NCI-H446 (cell line): Measurements from ENCODE around the gene RRH.
"Not testable (repeated sequence)": the region's sequence is repeated elsewhere in the genome, so short reads cannot be mapped to it uniquely, and the experiment has no call there.

Source experiments
- DNase-seq, 2 experiments: peaks; one replicate each; lab custom pipeline; 2025; lab: John Stamatoyannopoulos, UW

Gene RRH

DNA sequence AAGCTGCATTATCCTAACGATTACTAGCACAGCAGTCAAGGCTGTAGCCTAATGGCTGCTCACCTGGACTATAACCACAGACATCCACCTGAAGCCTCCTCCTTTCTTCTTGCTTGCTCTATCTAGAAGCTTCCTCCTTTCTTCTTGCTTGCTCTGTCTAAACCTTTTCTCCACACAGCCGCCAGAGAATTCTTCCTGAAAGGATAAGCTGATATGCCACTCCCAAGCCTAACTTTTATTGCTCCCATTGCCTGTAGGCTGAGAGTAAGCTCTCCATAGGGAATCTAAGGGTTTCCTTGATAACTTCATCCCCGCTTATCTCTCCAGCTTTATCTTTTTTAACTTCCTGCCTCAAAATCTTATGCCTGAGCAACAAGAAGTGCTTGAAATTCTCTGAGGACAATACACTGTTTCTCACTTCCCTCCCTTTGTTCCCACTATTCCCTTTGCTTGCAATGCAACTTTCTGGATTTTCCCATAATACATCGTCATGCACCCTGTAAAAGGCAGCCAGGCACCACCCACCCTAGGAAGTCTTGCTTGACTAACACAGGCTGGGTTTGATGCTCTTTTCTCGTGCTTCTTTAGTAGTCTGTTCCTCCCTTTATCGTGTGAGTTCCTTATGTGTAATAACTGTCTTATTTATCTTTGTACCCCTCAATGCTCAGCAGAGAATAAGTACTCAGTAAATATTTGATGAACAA is 18.8 kb downstream of the RRH start:
- DNase-seq, result no peak

DNA sequence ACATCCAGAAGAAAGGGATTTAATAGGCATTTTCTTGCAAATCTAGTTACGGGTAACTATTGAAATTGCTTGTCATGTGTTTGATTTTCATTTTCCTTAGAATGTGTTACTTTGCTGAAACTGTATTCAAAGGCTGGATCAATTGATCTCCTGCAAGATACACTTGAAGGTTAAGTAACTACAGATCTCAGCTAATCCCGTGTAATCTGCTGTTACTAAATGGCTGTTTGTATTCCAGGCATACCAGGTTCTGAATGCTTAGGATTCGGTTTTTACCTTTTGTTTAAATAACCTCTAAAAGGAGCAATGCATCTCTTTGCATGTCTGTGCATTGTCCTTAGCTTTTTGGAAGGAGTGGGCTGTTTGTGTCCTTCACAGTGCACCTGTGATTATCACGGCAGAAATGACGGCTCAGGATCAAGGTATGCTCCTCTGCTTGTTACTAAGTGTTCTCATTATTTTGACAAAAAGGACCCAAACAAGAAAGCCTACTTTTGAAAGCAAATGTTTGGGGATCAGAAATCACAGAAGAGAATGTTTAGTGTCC is 20.2 kb downstream of the RRH start, which contains the start of gene LRIT3:
Gene LRIT3 (plus strand): TSS at position 212 of the 547 bp plus-strand sequence. CDS start 95 bp downstream, at position 307.
- DNase-seq, result no peak

DNA sequence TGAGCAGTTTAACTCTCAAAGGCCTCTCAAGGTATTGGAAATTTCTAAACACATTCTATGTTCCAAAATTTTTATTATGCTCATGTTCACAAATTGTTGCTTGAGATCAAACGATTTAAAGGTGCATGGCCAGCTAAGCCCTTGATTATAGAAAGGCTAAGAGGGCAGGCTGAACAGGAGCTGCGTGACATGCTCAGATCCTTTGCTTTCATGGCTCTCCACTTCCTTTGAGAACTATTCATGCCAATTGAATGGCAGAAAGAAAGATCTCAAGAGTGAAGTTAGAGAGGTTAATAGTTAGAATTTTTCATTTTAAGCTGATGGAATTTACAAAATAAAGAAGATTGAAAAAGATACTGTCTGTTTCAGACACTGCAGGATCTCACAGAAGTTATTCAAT is 20.7 kb downstream of the RRH start:
- no peak for DNase-seq

DNA sequence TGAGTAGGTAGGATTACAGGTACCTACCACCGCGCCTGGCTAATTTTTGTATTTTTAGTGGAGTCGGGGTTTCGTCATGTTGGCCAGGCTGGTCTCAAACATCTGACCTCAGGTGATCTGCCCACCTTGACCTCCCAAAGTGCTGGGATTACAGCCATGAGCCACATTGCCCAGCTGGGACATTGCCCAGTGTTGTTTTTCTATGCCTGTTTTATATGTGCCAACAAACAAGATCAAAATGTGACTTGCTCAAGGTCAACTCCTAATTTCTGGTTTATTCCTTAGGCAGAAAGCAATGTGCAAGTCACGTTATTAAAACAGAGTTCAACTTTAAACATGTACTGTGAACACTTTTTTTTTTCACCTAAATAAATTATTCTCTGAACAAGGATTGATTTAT is 22.8 kb downstream of the RRH start:
- no peak for DNase-seq

DNA sequence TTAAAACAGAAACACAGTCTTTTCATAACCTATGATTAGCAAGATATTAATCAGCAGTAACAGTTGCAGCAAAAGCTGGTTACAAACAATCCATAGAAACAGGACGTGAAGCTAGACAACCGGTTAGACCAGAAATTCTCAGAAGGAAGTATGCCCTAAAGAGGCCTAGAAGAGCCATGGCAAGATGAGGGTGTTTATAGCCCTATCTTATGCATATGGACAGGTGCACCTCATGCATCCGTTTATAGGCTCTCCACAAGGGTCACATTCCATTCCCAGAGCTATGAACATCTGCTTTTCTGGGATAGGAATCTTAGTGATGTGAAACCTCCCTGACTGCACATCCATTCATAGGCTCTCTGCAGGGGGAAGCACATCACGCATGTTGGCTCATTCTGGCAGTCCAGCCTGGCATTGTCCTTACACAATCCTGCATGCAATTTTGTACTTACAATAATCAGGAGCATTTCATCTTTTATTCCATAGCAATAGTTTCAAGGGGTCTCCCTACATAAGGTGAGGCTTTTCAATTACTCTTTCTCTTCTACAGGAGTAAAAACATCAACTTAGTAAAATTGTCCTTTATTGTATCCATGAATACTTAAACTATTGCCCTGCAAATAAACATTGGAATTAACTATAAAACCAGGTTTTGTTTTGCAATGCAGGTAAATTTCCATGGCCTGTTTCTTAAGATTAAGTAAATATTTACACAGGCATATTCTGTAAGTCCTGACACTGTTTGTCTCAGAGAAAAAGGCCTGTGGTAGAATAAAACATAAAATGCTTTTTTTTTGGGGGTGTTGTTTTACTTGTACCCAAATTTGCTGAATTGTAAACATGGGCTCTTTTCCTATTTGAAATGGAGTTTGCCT is 31.9 kb downstream of the RRH start:
- not testable (repeated sequence) for DNase-seq

DNA sequence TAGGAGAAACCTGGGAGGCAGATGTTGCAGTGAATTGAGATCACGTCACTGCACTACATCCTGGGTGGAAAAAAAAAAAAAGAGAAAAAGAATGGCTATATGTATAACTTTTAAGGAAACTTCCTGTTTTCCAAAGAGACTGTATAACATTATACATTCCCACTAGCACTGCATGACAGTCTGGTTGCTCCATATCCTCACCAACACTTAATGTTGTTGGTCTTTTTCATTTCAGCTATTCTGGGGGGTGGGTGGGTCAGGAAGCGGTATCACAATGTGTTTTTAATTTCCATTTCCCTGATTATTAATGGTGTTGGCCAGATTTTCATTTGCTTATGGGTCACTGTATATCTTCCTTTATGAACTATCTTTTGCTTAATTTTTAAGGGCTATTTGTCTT is 33.5 kb downstream of the RRH start:
- DNase-seq, result no peak

DNA sequence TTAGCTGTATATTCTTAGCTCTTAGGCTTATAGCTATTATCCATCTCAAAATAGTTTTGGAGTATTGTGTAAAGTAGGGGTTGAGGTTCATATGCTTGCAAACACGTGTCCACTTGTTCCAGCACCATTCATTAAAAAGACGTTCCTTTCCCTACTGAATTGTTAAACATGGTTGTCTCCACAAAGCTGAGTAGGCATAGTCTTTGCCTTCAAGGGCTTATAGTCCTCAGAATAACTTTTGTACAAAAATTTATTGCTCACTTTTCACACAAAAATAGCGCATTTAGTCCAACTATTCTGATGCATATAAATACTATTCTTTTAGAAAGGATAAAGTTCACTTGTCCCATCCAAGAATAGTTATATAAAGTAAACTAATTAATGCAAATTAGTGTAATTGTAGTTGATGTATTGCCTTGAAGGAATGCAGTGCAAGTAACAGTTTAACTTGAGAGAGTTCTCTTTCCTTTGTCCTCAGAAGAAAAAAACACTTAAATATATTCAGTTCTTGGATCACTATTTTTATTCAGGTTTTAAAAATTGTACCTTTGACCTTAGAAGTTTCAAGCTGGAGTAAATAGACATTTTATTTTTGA is 34.2 kb downstream of the RRH start:
- DNase-seq, result no peak

DNA sequence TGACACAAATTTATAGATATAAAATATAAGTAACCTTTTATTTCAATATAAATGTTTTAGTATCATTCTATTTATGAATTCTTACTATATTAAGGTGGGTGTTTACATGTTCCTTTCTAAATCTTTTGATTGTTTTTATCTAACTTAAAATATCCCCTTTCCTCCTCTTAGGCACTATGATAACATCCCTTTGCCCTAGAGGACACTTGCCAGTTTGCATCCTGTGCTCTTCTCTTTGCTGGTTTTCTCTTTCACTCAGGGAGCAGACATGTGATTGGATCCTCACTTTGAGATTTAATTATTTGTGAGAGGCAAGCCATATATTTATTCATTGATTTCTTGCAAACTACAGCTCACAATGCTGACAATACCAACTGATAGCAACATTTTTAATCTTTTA is 36.4 kb downstream of the RRH start:
- no peak for DNase-seq

DNA sequence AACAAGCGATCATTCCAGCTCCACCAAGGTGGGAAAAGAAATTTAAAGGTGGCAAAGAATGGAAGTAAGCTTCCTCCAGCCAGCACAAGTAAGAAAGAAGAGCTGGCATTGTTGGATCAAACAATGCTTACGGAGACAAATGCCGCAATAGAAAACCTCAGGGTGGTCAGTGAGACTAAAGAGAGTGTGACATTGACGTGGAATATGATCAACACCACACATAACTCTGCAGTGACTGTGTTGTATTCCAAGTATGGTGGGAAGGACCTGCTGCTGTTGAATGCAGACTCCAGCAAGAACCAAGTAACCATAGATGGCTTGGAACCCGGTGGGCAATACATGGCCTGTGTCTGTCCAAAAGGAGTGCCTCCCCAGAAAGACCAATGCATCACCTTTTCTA is 42.3 kb downstream of the RRH start:
- DNase-seq, result no peak

DNA sequence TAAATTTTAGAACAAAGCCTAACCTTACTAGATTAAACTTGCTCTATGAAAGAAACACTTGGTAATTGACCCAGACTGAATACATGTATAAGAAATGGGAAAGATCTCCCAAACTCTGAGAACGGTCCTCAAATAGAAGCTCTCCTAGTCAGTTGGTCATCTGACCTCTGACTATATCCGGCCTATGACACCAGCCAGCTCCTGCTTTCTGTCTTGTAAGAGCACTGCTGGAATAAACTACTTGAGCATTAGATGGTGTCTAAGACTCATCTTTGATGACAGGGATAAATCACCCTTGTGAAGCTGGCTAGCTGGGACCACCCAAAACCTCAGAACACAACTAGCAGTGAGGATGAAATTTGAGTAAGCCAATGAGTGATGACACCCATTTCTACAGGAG is 44.3 kb downstream of the RRH start:
- no peak for DNase-seq

DNA sequence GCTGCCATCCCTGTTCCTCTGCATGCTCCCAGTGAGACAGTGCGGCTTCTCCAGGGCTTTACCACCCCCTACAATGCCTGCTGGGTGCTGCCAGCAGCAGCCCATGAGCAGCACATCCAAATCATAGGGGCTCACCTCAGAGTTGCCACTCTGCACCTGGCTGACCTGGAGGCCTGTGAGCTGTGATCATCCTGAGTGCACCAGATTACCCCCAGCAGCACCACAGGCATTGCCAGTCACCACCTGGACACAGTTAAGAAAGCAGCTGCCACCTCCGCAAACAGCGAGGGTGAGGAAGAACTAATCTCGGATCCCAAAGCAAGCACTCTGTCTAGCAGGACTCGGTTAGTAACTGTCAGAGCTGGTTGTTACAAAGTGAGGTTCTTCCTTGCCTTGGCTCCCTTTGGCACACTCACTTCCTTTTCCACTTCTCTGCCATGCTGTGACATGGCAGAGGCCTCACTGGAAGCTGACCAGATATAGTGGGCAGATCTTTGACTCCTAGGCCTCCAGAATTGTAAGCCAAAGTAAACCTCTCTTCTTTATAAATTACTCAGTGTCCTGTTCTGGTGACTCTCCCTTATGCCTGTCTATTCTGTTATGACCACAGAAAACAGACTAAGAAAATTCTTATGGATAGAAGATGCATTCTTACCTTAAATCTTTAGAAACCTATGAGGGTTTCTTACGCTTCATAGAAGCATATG is 45.3 kb downstream of the RRH start:
- no peak for DNase-seq

DNA sequence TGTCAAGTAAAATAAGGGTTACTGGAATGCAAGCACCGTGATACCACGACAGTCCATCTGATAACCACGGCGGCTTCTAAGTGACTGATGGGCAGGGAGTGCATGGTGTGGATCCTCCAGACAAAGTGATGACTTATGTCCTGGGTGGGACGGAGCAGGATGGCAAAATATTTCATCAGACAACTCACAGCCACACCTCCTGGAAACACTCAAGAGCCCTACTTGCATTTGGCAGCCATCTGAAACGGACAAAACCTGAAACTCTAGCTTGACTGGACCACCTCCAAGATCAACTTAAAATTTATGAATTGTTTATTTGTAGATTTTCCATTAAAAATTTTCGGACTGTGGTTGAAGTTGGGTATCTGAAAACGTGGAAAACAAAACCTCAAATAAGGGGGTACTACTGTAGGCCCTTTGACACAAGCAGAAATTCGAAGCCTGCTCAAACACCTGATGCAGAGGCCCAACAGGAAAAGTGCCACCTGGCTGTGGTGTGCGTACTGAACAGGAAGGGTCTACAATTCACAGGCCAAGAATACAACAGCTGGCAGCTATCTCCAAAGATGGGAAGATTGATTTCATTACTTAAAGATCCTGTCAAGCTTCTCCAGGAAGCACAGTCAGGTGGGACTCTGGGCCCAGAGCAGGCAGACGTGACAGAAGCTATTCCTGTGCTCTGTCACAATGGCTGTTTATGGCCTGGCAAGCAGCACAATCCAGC is 46.2 kb downstream of the RRH start:
- DNase-seq, result no peak

DNA sequence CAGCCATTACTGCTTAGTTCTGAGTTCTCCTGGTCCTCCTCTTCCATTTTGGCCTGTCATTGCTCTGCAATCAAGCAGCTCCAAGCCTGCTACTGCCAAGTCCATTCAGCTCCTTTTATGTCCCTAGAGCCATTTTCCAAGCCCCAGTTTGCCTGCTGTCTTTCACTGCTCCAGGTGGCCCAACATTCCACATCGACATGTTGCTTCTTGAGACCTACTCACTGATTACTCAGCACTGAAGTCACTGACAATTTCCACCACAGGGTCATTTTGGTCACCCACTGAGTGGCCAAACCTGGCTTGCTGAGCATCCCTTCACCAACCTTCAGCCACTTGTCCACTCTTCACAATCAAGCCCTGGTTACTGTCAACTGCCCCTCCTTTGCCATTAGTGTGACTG is 47.3 kb downstream of the RRH start:
- no peak for DNase-seq

DNA sequence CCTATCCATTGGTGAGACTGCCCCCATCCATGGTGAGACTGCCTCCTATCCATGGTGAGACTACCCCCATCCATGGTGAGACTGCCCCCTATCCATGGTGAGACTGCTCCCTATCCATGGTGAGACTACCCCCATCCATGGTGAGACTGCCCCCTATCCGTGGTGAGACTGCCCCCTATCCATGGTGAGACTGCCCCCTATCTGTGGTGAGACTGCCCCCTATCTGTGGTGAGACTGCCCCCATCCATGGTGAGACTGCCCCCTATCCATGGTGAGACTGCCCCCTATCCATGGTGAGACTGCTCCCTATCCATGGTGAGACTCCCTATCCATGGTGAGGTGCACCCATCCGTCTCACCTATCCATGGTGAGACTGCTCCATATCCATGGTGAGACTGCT is 47.8 kb downstream of the RRH start:
- not testable (repeated sequence) for DNase-seq

DNA sequence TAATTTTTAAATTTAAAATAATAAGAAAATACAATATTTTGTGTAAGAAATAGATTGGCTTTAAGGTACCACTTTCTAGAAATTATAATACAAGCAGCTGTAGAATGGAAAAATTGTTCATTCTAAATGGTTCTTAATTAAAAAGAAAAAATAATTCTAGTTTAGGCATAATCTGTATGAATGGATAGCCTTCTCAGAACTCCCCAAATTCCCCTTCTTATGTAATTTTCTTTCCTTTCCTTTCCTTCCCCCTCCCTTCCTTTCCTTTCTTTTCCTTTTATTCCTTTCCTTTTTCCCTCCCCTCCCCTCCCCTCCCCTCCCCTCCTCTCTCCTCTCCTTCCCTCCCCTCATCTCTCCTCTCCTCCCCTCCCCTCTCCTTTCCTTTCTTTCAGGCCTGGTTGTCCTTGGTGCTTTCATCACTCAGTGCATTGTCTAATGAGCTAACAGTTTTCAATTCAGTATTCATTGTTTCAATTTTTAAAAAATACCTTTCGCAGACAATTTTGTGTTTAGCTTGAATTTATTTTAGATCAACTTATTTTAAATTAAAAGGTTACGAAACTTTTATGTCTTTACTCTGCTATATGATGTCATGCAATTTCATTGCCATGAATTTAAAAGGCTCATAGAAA is 49.0 kb downstream of the RRH start:
- DNase-seq, result no peak

DNA sequence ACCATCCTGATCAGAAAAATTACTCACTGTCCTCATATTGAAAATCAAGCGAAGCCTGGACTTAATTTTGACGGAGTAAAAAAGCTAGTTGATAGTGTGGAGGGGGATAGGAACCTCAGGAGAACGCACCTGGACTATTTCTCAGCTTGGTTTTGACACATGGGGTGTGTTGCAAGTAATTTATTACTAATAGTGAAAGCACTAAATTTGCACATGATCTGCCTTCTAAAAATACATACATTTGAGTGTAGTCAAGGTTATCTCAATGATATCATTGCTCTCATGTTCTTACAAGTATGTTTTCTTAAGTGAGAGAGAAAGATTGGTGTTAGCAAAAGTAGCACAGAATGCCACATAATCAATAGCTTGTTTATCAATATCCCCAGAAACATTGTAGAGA is 49.6 kb downstream of the RRH start:
- DNase-seq, result no peak

DNA sequence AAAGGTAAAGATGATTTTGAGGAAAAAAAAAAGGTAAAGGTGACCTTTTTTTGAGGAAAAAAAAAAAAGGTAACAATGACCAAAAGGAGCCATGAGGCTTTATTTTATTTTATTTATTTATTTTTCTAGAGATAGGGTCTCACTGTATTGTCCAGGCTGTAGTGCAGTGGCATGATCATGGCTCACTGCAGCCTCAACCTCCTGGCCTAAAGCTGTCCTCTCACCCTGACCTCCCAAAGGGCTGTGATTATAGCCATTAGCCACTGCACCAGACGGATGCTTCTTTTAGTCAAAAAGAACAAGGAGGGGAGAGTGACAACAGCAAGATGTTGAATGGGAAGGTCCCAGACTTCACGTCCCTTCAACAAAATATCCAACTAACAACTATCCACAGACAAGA is 50.6 kb downstream of the RRH start:
- no peak for DNase-seq

DNA sequence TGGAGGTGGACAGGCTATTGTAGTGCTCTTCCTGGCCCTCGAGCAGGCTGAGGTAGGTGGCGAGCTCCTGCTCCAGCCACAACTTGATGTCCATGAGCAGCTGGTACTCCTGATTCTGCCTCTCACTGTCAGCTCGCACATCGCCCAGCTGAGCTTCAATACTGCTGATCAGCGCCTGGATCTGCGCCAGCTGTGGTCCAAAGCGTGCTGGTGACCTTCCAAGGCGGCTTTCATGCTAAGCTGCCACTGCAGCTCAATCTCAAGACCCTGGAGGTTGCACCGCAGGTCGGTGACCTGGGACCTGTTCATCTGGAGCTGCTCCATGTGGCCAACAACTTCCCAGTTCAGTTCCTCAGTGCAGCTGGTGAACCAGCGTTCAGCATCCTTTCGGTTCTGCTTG is 51.3 kb downstream of the RRH start:
- no peak for DNase-seq

DNA sequence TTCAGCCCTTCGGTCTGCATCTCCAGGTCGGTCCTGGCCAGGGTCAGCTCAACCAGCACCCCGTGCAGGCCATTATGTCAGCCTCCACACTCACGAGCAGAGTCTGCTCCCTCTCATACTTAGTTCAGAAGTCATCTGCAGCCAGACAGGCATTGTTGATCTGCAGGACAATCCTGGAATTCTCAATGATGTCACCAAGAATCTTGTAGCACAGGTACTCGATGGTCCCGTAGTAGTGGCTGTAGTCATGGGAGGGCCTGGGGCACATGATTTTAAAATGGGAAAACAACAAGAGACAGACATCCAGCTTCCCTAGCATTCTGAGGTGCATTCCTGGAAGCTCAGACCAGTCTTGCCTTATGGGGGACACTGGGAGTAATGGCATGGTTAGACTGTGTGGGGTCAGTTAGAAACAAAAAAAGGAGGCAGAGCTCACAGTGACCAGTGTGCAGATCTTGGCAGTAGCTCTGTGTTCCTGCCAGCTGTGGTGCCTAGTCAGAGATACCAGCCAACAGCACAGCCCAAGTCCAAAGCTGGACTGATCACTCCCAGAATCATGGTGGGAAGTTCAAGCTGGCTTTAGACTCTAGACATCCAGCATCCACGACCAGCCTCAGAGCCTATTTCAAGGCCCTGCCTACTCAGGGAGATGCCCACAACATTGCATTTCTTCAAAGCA is 52.0 kb downstream of the RRH start:
- no peak for DNase-seq

DNA sequence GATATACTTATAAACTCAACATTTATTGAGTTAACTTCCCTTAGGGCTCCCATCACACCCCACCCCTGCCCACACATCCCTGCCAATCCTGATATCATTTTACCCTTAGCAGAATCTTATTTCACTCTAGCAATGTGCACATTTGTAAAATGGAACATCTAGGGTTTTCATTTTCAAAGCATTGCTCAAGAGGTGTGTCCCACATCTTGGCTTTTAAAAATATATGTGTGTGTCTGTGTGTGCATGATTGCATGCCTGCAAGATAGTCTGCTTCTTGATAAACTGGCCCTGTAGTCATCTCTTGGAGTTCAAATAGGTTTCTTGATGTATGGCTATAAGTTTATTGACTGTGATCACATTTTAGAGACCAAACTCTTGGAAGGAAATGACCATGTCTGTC is 58.5 kb downstream of the RRH start:
- DNase-seq, result no peak
